AG09309 (cell line): ENCODE results near the gene ARHGDIG.

Source experiments
- DNase-seq: peaks from one replicate; pipeline ENCODE4 v3.0.0-alpha.2; 2010; ENCODE audit warnings: low read depth
- H3K4me3 ChIP-seq: 2 replicates; pipeline ENCODE4 v1.5.1; 2011; ENCODE audit warnings: mild to moderate bottlenecking, low read depth, low read length, moderate library complexity; ENCODE audit not compliant: control insufficient read depth
- TF ChIP-seq, protein P1 (sequence below): IDR thresholded peaks from 2 replicates; pipeline ENCODE4 v1.5.1; 2011; ENCODE audit warnings: mild to moderate bottlenecking, low read depth, low read length, inconsistent platforms; ENCODE audit not compliant: insufficient read depth, control insufficient read depth; ENCODE audit errors: missing control alignments

The ARHGDIG gene

DNA sequence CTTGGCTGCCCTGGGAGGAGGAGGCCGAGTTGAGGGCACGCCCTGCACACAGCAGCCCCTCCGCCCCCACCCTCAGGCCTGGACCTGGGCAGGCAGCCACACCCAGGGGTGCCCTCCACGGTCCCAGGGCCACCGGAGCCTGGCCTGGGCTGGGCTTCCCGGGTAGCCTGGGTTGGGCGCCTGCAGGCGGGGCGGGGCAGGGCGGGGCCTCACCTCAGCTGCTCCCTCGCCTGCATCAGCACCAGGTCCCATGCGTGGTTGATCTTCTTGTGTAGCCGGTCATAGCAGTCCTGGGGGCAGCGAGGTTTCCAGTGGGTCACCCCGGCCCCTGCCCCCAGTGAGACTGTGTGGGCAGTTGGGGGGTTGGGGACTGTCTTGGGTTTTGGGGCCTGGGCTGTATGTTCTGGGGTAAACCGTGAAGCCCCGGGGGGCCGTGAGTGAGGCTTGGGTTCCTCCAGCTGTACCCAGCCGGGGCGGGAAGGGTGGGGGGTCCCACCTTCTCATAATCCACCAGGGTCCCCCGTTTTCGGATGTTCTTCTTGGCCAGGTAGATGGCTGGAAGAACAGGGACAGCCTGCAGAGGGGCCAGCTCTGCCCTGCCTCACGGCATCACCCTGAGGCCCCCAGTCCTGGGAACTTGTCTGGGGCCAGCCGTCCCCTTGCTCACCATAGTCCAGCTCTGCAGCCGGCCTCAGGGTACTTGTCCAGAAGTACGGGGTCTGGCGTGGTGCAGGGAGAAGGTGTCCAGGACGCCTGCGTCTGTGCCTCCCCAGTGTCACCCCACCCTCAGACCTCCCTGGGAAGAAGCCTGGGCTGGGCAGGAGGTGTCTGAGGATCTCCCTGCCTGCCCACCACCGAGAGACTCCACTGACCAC, 6.6 kb upstream of the ARHGDIG start:
- TF ChIP-seq, protein P1, sequence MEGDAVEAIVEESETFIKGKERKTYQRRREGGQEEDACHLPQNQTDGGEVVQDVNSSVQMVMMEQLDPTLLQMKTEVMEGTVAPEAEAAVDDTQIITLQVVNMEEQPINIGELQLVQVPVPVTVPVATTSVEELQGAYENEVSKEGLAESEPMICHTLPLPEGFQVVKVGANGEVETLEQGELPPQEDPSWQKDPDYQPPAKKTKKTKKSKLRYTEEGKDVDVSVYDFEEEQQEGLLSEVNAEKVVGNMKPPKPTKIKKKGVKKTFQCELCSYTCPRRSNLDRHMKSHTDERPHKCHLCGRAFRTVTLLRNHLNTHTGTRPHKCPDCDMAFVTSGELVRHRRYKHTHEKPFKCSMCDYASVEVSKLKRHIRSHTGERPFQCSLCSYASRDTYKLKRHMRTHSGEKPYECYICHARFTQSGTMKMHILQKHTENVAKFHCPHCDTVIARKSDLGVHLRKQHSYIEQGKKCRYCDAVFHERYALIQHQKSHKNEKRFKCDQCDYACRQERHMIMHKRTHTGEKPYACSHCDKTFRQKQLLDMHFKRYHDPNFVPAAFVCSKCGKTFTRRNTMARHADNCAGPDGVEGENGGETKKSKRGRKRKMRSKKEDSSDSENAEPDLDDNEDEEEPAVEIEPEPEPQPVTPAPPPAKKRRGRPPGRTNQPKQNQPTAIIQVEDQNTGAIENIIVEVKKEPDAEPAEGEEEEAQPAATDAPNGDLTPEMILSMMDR = no peak
- no peak overlapping the region for H3K4me3 ChIP-seq
- DNase-seq = no peak

DNA sequence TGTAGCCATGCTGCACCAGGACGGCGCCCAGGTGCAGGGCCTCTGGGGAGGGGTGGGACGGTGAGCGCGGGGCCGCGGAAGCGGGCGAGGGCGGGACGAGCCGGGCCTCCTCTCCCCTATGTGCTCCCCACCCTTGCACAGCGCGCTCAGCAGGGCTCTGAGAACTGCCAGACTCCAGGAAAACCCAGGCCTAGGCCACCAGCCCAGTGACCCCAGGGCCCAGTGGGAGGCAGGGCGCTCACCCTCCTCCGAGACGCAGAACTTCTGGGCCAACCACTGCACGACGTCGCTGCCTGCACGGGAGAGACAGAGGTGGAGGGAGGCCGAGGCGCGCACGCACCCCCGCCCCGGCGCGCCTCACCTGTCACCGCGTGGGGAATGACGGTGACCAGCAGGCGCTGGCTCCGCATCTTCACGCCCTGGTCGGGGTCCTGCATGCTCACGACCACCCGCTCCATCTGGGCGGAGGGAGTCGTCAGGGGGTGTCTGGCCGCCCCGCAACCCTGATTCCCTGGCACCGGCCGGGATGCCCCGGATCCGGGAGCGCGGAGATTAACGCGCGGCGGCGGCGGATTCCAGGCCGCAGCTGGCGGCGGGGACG, 5.2 kb upstream of the ARHGDIG start:
- peak overlapping the region; percentile 46 for H3K4me3 ChIP-seq
- TF ChIP-seq, protein P1 = no peak
- DNase-seq = no peak

DNA sequence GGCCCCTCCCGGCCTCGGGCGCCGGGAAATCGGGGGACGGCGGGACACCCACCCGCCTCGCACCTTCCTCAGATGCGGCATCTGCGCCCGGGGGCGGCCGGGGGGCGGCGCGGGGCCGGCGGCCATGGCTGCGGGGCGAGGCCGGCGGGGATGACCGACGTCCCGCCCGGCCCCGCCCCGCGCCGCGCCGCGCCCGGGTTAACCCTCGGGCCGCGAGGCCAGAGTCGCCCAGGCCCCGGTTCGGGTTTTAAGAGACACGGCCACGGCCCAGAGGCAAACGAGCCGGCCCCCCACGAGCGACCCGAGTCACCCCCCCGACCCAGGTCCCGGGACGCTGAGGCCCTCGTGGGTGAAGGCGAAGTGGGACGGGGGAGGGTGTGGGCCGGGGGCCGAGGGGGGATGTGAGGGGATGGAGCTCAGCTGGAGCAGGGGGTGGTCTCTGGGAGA, 4.6 kb upstream of the ARHGDIG start, which contains the start of gene RGS11:
Gene RGS11 (minus strand): TSS at position 159 of the 447 bp plus-strand sequence. CDS start 33 bp downstream, at position 126.
- TF ChIP-seq, protein P1 = no peak
- DNase-seq = no peak
- peak within 1 kb of the TSS; percentile 46 for H3K4me3 ChIP-seq

DNA sequence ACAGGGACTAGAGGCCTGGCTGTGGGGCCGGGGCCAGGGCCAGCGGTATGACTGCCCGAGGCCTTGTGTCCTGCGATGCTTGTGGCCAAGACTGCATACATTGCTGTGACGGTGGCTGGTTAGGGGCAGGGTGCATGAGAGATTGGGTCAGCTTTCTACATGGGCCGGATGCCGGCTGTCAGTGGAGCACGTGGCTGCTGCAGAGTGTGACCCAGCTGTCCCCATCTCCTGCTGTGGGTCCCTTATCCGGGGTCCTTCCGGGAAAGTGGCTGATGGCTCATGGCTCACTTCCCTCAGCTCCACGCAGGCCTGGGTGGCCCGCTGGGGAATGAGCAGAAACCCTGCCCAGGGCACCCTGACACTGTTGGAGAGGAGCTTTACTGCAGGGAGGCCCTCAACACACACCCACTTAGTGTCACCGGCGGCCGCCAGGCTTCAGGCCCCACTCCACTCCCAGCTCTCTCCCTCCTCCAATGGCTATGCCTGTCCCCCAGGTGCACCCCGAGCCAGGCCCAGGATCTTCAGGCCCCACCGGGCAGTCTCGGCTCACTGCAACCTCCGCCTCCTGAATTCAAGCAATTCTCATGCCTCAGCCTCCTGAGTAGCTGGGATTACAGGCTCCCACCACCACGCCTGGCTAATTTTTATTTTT, 3.8 kb upstream of the ARHGDIG start:
- H3K4me3 ChIP-seq = no peak overlapping the region
- no peak for DNase-seq
- TF ChIP-seq, protein P1 = no peak

DNA sequence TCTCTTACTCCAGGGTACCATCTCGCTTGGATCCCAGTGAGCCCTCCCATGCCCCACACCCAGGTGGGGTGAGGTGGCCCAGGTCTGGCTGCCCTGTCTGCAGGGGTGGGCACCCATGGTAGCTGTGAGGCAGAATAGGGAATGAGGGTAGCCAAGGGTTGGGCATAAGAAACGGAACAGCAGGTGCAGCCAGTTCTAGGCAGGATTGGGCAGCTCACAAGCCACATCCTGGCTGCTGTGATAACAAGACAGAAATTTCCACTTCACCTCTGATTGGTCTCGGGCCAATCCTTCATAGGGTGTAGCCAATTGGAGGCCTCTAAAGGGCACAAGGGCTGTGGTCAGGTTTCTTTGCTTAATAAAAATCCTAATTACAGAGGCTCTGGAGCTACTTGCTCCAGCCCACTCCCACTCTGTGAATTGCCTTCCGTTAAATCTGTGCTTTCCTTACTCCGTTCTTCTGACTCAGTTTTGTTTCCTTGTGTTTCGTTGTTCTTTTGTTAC, 1.5 kb upstream of the ARHGDIG start:
- TF ChIP-seq, protein P1 = no peak
- DNase-seq = no peak
- no peak overlapping the region for H3K4me3 ChIP-seq

DNA sequence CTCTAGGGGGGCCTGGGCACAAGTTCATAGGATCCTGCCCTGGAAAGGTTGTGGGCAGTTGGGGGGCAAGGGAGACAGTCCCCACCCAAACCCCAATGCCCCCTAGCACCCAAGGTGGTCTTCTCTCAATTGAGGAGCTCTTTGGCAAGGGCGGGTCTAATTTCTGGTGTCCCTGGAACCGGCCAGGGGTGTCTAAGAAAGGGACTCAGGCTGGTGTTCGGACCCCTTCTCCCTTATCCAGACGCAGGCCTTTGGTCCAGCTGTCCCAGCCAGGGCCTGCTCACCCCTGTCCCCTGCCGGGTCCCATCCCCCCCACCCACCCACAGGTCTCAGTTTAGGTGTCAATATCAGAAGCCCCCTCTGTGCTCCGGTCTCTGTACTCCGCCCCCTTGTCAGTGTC, 860 bp upstream of the ARHGDIG start:
- TF ChIP-seq, protein P1 = no peak
- no peak for DNase-seq
- no peak overlapping the region for H3K4me3 ChIP-seq
